SKM-1 treated with dmso at 0.1 percent for 144 hours (cell line): ENCODE data around the gene CBX6.

Experiments used
- DNase-seq: peaks from one replicate; lab custom pipeline; 2025; ENCODE audit not compliant: unreplicated experiment; lab: John Stamatoyannopoulos, UW

Gene CBX6

GRCh38 chr22:38823076-38823475 is 48.9 kb downstream of the CBX6 start:
- no peak for DNase-seq

DNA sequence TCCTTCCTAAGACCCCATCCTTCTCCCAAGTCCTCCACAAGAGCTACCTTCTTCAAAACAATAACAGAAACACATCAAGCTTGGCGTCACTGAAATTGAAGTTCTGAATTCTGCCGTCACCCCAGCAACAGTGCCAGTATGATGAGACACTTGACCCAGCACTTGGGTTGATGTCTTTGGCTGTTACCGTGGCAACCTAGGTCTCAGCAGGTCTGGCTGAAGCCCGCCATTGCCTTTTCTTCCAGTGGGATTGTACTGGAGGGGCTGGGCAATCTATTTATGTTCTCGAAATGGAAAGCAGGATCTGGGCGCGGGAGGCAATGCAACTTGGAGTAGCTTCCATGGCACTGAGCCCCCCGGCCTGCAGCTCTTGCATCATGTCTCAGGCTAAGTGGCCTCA is 52.0 kb downstream of the CBX6 start:
- no peak for DNase-seq

- no peak for DNase-seq
Measured at GRCh38 chr22:38819387-38819940, 52.6 kb downstream of the CBX6 start.

GRCh38 chr22:38817196-38817595 is 54.8 kb downstream of the CBX6 start:
- DNase-seq = no peak

DNA sequence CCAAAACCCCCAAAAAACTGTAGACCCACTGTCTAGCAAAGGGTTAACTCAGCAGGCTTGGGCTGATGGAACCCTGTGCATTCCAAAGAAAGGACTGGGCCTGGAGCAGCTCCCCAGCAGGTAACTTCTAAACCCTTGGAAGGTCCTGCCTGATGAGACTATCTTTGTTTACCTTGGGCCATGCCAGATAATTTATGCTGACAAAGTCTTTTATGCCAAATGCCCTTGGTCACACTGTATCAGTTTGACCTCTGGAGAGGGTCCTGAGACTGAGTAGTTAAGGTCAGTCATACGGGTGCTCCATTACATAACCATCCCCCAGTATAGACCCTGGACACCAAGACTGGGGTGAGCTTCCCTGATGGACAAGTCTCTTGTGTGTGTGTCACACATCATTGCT is 56.2 kb downstream of the CBX6 start:
- DNase-seq = no peak
